K562 (cell line): ENCODE data around the gene HIVEP3. TPM values are rescaled to one million over a fixed set of nuclear protein-coding genes. Genes with fewer than 3 reads are reported as not detected.

Experiments used
- ATAC-seq: fragments of 200-7000 bp; cut with Tn5 transposase; 3 replicates; pipeline ENCODE4 v1.9.1; 2020; ENCODE audit warnings: moderate library complexity
- BruUV-seq: library from RNA; stranded (reverse); fragments of 400-500 nt; replicated peaks from 2 replicates; lab custom pipeline; 2021; lab: Mats Ljungman, UMichigan
- CTCF ChIA-PET: fragments of 300-600 bp; formaldehyde crosslinking; extraction: SDS; loops from one replicate; lab custom pipeline; 2021; ENCODE audit warnings: low intra/inter-chr PET ratio; lab: Yijun Ruan, JAX
- POLR2A ChIA-PET: fragments of 300-600, 350-650 bp; sonication (Branson Sonifier 250); formaldehyde crosslinking; extraction: SDS; loops from one replicate; lab custom pipeline; 2021; ENCODE audit warnings: antibody characterized with exemption, inconsistent platforms; lab: Yijun Ruan, JAX
- DNase-seq, 4 experiments: peaks; one replicate each; pipeline versions ENCODE4 v3.0.0 to v3.0.0-alpha.2; 2011 to 2018; ENCODE audit warnings: low spot score in 3 of 4, mixed read lengths in 3 of 4; ENCODE audit errors: extremely low read depth in 1 of 4
- FAIRE-seq: peaks from 2 replicates; lab custom pipeline; 2011; peaks lifted over from hg19 to GRCh38; lab: Jason Lieb, UNC
- H2AFZ ChIP-seq: 2 replicates; pipeline ENCODE4 v1.6.0; 2011; ENCODE audit warnings: low read depth, low read length, control low read depth, inconsistent platforms
- H3K27ac ChIP-seq: fragments of 200-600 bp; 3 replicates; pipeline ENCODE4 v1.8.0; 2011; ENCODE audit warnings: low read depth, mild to moderate bottlenecking, control low read depth, inconsistent platforms, low read length, moderate library complexity, mixed read lengths; ENCODE audit errors: extremely low read depth
- H3K27me3 ChIP-seq, 2 experiments: fragments of 300-600 bp in 1 of 2; 2 replicates in 1 of 2; 3 replicates in 1 of 2; pipeline versions ENCODE4 v1.6.0 to v1.8.0; 2011; ENCODE audit warnings: inconsistent platforms in 2 of 2, low read length in 2 of 2, mild to moderate bottlenecking in 1 of 2, mixed read lengths in 1 of 2, moderate library complexity in 1 of 2; ENCODE audit not compliant: control insufficient read depth in 2 of 2, insufficient read depth in 2 of 2
- H3K36me3 ChIP-seq: fragments of 300-600 bp; 3 replicates; pipeline ENCODE4 v1.8.0; 2011; ENCODE audit warnings: mild to moderate bottlenecking, low read length, inconsistent platforms; ENCODE audit not compliant: control insufficient read depth, insufficient read depth
- H3K4me1 ChIP-seq, 2 experiments: fragments of 200-600 bp in 1 of 2; replicated peaks in 1 of 2; 2 replicates in 1 of 2; 3 replicates in 1 of 2; pipeline versions ENCODE4 v1.5.1 to v1.8.0; 2011; ENCODE audit warnings: inconsistent platforms in 2 of 2, low read length in 2 of 2, mild to moderate bottlenecking in 1 of 2, mixed read lengths in 1 of 2, moderate library complexity in 1 of 2; ENCODE audit not compliant: control insufficient read depth in 2 of 2, insufficient read depth in 2 of 2
- H3K4me2 ChIP-seq: 2 replicates; pipeline ENCODE4 v1.6.1; 2011; ENCODE audit warnings: low read length, control low read depth, inconsistent platforms, mixed read lengths; ENCODE audit not compliant: insufficient read depth
- H3K4me3 ChIP-seq: fragments of 200-600 bp; sonication (generic), shearing (Covaris generic); 2 replicates; pipeline ENCODE4 v1.5.1; 2016; ENCODE audit warnings: control low read depth, inconsistent platforms
- H3K79me2 ChIP-seq: fragments of 200-600 bp; 3 replicates; pipeline ENCODE4 v1.8.0; 2011; ENCODE audit warnings: low read length, inconsistent platforms; ENCODE audit not compliant: control insufficient read depth, insufficient read depth
- H3K9ac ChIP-seq, 2 experiments: 2 replicates each; pipeline versions ENCODE4 v1.6.0 to v1.6.1; 2011; ENCODE audit warnings: low read depth in 2 of 2, low read length in 2 of 2, control low read depth in 1 of 2, inconsistent platforms in 1 of 2, mild to moderate bottlenecking in 1 of 2, mixed read lengths in 1 of 2; ENCODE audit not compliant: insufficient read depth in 1 of 2
- H3K9me1 ChIP-seq: one replicate; pipeline ENCODE4 v1.6.0; 2011; ENCODE audit warnings: inconsistent platforms, mild to moderate bottlenecking, low read length, moderate library complexity; ENCODE audit not compliant: control insufficient read depth, insufficient read depth
- H3K9me3 ChIP-seq: replicated peaks from 2 replicates; pipeline ENCODE4 v1.5.1; 2011; ENCODE audit warnings: low read depth, low read length, inconsistent platforms; ENCODE audit not compliant: control insufficient read depth, insufficient read depth
- H4K20me1 ChIP-seq: replicated peaks from 2 replicates; pipeline ENCODE4 v1.6.1; 2011; ENCODE audit warnings: low read length, inconsistent platforms, mixed read lengths; ENCODE audit not compliant: control insufficient read depth, insufficient read depth
- ZNF318 ChIP-seq, 2 experiments: fragments of 450-650 bp; IDR thresholded peaks; 2 replicates each; pipeline ENCODE4 v1.6.1; 2016; ENCODE audit warnings: mild to moderate bottlenecking in 2 of 2, borderline replicate concordance in 1 of 2, low read depth in 1 of 2, moderate library complexity in 1 of 2
- WGBS: fragments of 100-300 bp; shearing (Covaris generic); methylation state at CpG from one replicate; pipeline ENCODE4 v1.1.6; 2016; ENCODE audit warnings: low coverage, mixed read lengths; ENCODE audit not compliant: insufficient coverage; ENCODE audit errors: missing lambda C conversion rate; 5-methylcytosine and 5-hydroxymethylcytosine counted together
- in situ Hi-C: fragments of 300-500 bp; cut with MboI; formaldehyde crosslinking; loops from 4 replicates; pipeline ENCODE4 v1.15.0; 2018; ENCODE audit warnings: inconsistent platforms, mixed read lengths
- intact Hi-C: fragments of 100-400 bp; cut with micrococcal nuclease; formaldehyde crosslinking; loops from 2 replicates; pipeline ENCODE4 v1.14.2; 2022
- polyA plus RNA-seq, 8 experiments: library from polyadenylated mRNA; depleted of rRNA in 4 of 8; stranded (reverse) in 5 of 8; unstranded in 3 of 8; fragments of >200 nt; fragmentation: Nextera tagmentation in 2 of 8; fragmentation: Illumina TruSeq in 1 of 8; extraction: Ambion mirVana in 2 of 8; extraction: Trizol in 1 of 8; gene quantifications; 2 replicates each; pipeline versions ENCODE4 v1.2.1 to v1.2.3, GENCODE V29; 2011 to 2014; ENCODE audit warnings: inconsistent platforms in 1 of 8, missing spikeins in 1 of 8
- total RNA-seq, 7 experiments: library from RNA; depleted of rRNA in 6 of 7; stranded (reverse); fragments of >200 nt in 6 of 7; fragmentation: Illumina TruSeq in 2 of 7; extraction: Trizol in 2 of 7; gene quantifications; 2 replicates each; pipeline versions ENCODE4 v1.2.1 to v1.2.3, GENCODE V29; 2011 to 2021; ENCODE audit warnings: low replicate concordance in 1 of 7
- TF ChIP-seq, protein P1 (sequence below), 2 experiments: fragments of 450-650 bp; formaldehyde crosslinking in 1 of 2; IDR thresholded peaks; 2 replicates each; pipeline versions ENCODE4 v1.4.0 to v1.6.1; 2014 to 2020; ENCODE audit warnings: mild to moderate bottlenecking in 2 of 2, borderline replicate concordance in 1 of 2, low read depth in 1 of 2

Gene HIVEP3
- total and polyA plus RNA-seq, 9 of the 15 experiments (the other 6 are each of a cell fraction or from before 2014, with no cell fraction given): 0.09 to 0.58 (median 0.34) TPM; not detected in 1

DNA sequence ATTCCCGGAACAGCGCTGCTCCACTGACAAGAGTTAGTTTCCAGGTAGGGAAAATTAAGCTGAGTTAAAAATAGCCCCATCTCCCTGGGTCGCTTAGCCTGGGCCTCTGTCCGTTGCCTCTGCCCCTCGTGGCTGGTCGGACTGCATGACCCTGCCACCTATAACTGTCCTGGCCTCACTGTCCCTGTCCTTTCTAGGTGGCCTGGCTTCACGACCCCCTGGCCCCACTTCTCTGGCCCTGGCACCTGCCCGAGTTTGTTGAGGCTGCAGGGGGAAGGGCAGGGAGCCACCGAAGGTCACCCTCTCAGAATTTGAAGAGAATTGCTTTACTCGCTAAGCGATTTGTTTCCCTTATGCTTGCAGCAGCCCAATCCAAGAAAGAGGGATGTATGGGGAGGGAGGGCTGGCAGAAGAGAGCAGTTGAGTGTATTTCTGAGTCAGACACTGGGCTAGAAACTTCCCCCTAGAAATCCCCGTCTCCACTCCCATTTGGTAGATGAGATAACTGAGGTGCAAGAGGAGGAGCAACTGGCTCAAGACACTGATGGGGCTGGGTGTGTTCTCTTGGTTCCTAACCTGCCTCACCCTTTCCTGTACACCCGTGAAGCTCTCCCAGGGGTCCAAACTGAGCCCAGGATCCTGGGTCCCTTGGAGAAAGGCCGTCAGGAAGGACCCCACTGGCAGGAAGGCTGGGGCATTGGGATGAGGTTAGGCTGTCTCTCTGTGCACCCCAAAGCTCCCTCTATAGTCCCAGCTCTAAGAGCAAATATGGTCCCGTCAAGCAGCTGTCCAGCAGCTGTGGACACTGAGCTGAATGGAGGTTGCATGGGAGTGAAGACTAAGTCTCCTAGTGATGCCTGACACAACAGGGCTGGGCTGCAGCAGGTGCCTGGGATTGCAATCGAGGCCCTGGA is 431.3 kb downstream of the HIVEP3 start:
- Histone ChIP-seq H3K36me3 (no peaks in the 10 kb centered on the region), H3K4me1 (peaks cover 6 to 19% of the 10 kb centered on the region in 2 experiments; a peak in 4 of 5 replicates), H3K27ac (no peak overlapping the region), H3K9ac (no peak overlapping the region), H3K4me3 (no peak overlapping the region), H3K79me2 (no peaks in the 10 kb centered on the region), H3K27me3 (peaks cover 6 to 61% of the 10 kb centered on the region in 2 experiments; a peak in 3 of 5 replicates), H2AFZ (no peak overlapping the region), H3K9me3 (no peaks in the 10 kb centered on the region), H4K20me1 (peaks cover 4% of the 10 kb centered on the region; the same call in 1 of the 2 replicates), H3K4me2 (no peak overlapping the region), H3K9me1 (peaks cover 6% of the 10 kb centered on the region)
- FAIRE-seq (no peak), DNase-seq (no peak), ATAC-seq (no peak; the same call in 2 of the 3 replicates)
- in situ Hi-C loops: no loop called here
- intact Hi-C loops: no loop called here
- 5% methylated on average over 16 of the region's 16 CpGs for WGBS
- BruUV-seq: no TSS peak
- ChIA-PET POLR2A (interaction anchor here (0.5 to 1.7 kb wide), 6 partner anchors 12 to 784 kb away, joined by 3 to 4 read pairs (median 4); no protein-coding TSS in a partner anchor), CTCF (no interaction called here)
- TF ChIP-seq ZNF318 (IDR thresholded peaks at IDR 0.05; ENCODE audit: borderline replicate concordance in 1 of 2, low read depth in 1 of 2): no peak
- TF ChIP-seq, protein P1, sequence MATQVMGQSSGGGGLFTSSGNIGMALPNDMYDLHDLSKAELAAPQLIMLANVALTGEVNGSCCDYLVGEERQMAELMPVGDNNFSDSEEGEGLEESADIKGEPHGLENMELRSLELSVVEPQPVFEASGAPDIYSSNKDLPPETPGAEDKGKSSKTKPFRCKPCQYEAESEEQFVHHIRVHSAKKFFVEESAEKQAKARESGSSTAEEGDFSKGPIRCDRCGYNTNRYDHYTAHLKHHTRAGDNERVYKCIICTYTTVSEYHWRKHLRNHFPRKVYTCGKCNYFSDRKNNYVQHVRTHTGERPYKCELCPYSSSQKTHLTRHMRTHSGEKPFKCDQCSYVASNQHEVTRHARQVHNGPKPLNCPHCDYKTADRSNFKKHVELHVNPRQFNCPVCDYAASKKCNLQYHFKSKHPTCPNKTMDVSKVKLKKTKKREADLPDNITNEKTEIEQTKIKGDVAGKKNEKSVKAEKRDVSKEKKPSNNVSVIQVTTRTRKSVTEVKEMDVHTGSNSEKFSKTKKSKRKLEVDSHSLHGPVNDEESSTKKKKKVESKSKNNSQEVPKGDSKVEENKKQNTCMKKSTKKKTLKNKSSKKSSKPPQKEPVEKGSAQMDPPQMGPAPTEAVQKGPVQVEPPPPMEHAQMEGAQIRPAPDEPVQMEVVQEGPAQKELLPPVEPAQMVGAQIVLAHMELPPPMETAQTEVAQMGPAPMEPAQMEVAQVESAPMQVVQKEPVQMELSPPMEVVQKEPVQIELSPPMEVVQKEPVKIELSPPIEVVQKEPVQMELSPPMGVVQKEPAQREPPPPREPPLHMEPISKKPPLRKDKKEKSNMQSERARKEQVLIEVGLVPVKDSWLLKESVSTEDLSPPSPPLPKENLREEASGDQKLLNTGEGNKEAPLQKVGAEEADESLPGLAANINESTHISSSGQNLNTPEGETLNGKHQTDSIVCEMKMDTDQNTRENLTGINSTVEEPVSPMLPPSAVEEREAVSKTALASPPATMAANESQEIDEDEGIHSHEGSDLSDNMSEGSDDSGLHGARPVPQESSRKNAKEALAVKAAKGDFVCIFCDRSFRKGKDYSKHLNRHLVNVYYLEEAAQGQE (IDR thresholded peaks at IDR 0.05; ENCODE audit: borderline replicate concordance): peak; percentile 44
- TF ChIP-seq, protein P1 (CRISPR knock-in tag; IDR thresholded peaks at IDR 0.05; ENCODE audit: low read depth): no peak
